HG03520 (cell line): ENCODE results near the gene NGEF.
"Not testable (repeated sequence)": the region's sequence is repeated elsewhere in the genome, so short reads cannot be mapped to it uniquely, and the experiment has no call there.

Experiments used
- ATAC-seq: cut with Tn5 transposase; IDR thresholded peaks from one replicate; pipeline ENCODE4 v1.9.1; 2021; ENCODE audit warnings: mild to moderate bottlenecking, moderate library complexity; ENCODE audit not compliant: unreplicated experiment

NGEF gene

DNA sequence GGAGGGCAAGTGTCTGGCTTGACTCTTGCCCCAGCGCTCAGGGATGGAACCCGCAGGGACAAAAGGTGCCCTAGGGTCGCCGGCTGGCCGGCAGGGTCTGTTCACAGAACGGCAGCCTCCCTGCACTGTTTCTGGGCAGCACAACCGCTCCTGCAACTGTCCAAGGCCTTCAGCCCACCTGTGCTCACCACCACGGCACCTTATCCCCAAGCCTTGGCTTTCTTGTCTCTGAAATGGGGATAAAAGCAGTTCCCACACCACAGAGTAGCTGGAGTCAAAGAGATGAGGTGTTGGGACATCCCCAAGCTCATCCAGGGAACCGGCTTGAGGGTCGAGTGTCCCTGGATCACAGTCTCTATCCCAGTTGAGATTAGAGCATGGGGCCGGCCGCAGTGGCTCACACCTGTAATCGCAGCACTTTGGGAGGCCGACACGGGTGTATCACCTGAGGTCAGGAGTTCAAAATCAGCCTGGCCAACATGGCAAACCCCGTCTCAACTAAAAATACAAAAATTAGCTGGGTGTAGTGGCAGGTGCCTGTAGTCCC is 138.3 kb downstream of the NGEF start:
- no peak for ATAC-seq

DNA sequence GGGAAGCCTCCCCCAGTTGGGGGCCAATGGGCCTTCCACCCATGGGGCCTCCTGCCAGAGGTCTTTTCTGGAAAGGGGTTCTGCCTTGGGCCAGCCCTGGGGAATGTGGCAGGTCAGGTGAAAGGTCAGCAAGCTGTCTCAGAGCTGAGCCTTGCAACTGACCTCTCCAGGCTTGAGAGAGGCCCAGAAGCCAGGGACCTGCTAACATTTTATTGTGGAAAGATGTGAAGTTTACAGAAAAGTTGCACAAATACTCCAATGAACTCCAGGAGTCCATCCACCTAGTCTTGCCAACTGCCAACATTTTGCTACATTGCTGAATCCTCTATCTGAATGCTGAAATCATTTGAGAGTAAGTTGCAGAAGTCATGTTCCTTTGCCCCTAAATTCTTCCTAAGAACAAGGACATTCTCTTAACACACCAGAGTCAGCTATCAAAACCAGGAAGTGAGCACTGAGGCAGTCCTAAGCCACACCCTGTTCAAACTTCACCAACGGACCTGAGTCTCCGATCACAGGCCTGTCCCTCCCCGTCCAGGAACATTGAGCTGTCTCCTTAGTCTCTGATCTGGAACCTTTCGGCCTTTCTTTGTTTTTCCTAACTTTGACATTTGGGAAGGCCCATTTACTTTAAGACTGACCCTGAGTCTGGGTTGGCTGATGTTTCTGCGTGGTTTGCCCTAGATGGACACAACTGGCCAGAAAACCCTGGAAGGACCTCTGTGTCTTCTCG is 139.0 kb downstream of the NGEF start:
- no peak for ATAC-seq

DNA sequence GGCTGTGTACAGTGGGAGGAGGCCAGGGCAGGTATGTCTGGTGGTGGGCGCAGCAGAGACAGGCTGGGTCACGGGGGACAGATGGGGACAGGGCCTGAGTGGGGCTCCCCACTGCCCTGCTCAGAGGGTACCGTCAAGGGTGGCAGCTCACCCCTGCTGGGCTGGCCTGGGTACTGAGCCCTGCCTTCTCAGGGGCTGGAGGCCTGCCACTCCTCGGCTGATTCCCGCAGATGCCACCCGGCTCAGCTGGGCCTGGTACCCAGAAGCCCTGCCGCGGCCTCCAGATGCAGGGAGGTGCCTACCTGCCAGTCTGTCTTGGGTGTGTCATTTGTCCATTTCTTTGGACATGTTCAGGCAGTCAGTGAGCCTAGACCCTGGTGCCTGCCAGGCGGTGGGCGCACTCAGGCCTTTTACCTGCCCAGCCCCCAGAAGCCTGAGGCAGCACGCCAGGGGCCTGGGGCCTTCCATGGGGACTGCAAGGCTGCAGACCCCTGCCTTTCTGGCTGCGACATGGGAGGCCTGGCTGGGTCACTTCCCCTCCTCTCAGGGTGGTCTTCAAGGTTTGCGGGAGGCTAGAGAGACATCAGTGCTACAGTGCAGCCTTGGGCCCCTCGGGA is 139.7 kb downstream of the NGEF start:
- no peak for ATAC-seq

DNA sequence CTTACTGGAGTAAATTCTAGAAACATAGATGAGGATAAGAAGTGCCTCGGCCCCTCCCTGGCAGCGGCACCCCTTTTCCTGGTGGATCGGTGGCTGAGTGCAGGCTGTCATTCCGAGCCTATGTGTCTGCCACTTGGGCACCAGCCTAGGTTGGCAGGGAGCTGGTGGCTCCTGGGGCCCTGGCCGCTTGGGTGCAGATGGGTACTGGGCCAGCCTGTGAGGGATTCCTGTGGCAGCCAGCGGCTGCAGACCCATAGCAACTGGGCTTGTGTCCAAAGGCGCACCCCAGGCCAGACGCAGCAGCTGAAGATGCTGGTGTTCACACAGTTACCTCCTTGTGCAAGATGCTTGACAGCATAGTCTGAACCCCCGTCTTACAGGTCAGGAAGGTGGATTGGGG is 140.2 kb downstream of the NGEF start:
- no peak for ATAC-seq

DNA sequence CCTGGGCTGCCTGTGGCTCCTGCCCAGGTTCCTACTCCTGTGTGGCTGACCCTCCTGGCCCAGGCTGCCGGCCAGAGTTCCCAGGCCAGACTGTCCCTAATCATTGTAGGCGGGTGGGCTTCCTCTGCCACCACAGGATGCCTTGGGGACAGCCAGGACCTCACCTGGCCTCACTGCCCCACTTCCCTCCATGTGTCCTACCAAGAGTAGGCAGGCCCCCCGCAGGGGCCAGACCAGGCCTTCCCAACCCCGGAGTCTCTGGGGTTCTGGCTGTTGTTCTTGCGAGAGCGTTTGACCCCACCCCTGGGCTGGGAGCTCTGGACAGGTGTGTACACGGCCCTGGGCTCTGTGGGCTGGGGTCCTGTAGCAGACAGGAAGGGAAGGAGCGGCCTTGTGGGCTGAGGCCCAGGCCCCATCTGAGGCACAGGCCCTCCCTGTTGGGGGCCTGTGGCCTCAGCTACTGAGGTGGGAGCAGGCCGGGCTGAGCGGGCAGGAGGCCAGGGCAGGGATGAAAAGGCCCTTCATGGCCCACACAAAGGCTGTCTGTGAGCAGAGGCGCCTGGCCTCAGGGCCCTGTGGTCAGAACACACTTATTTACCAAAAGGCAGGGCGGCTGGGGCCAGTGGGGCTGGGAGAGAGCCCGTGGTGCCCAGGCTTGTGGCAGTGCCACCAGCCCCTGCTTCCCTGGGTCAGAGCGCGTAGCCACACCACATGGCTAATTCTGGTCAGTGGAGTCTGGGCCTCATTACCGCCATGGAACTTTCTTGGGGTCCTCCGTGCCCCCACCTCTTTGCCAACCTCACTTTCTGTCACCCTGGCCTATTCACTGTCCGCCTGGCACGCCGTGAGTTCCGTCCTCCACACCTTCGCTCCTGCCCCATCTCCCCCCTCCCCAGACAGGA is 141.0 kb downstream of the NGEF start:
- no peak for ATAC-seq

DNA sequence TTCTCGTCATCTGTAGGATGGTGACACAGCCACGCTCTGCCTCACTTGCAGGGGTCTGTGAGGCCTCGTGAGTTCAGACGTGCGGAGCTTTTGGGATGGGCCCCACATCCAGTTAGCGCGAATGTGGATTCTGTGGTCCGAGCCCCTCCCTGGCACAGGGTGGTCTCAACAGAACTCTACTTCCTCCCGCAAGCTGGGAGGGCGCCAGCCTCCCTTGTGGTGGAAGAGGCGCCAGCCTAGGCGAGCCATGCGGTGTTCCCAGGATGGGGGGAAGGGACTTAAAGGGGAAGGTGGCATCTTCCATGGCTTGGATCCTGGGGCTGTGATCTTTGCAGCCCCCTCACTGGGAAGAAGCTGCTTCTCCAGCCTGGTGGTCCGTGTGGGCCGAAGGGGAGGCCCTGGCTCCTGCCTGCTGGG is 141.6 kb downstream of the NGEF start:
- ATAC-seq = no peak

DNA sequence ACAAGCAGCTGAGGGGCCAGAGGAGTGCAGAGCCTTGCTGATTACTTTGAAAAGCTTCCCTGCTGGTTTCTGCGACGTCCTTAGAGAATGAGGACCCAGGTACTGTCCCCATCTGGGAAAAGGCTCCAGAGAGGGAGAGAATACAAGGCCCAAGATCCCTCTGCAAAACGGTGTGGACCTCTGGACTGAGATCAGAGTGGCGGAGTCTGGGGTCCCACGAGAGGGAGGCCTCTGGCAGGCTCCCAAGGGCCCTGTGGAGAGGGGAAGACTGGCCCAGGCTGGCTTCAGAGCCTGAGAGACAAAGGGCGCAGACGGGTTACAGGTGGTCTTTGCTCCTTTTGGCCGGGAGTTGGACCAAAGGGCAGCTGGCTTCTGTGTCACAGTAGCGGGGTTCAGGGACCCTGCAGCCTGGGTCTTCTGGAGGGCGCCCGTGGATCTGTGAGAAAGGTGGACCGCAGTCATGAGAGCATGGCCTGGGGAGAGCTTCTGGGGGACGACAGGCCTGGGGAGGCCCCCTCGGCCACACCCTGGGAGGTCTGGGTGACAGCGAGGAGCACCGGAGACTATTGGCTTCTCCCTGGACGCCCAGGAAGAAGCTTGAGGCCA is 142.2 kb downstream of the NGEF start:
- ATAC-seq = no peak

DNA sequence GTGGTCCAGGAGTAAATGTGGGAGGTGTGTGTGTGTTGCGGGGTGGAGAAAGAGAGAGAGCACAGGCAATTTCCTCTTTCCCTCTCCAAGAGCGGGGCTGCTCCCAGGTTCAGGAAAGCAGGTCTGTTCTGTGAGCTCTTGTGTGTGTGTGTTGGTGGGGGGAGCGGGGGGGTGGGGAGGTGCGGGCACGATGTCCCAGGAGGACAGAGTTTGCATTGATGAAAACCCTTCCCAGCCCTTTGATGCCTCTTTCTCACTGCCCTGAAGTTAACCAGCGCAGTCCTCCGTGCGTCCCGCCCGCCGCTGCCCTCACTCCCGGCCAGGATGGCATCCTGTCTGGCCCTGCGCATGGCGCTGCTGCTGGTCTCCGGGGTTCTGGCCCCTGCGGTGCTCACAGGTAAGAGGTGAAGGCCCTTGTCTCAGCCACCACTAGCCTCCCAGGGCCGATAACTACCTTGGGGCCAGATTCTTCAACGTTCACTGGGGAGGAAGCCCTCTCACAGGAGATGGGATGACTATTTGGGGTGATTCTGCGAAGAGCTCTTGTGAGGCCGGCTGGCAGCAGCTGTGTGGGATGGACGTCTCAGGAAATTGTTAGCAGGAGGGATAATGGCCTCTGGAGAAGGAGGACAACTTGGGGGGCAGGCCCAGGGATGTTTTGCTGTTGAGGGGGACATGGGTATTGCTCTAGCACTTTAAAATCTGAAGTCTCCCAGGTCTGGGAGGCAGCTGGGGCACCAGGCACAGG is 142.9 kb downstream of the NGEF start, which contains the start of gene SNORC:
Gene SNORC (plus strand): TSS at position 247 of the 748 bp plus-strand sequence. CDS start 78 bp downstream, at position 325.
- ATAC-seq = no peak

DNA sequence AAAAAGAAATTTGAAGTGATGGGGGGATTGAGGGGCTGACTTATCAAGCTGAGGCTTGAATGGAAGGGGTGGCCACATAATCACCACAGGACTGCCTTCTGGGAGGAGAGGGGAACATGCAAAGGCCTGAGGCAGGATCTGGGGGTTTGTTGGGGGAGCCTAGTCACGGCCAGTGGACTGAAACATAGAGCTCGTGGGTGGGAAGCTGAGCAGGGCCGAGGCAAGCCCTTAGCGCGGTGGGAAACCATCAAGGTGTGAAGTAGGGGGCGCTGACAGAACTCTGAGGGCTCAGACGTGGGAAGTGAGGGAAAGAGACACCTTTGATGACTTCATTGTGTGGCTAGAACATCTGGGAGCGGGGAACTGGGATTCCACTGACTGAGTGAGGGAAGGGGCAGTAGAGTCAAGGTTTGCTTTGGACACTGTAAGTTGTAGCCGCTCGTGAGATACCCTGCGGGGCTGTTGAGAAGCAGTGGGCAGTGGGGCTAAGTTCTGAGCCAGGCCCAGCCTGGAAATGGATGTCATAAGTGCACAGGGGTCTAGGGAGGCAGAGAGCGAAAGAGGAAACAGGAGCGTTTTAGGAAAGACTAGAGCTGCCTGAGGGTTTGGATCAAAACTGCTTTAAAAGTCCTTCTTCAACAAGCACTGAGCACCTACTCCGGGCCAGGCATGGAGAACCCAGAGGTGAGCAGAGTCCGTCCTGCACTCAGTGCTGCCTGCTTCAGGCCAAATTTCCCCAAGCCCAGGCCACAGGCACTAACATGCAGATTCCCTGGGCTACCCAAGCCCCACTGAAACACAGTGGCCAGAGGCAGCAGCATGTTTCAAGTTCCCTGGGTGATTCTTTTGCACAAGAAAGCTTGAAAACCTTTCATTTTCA is 143.7 kb downstream of the NGEF start:
- no peak for ATAC-seq

DNA sequence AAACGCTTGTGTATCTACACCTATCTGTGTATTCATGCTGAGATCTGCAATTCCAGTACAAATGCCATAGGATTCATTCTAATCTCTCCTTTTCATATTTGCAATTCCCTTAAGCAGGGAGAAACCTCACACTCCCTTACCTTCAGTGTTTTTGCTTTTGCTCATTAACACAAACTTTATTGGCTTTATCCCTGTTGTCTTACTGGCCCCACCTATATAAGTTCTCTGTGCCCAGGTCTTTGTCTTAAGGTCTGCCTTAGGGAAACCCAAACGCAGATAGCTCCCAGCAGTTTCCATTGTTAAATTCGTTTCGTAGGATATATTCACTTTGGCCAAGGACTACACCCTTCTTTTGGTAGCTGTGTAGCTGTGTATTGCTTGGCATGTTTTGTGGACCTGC is 147.0 kb downstream of the NGEF start:
- no peak for ATAC-seq

DNA sequence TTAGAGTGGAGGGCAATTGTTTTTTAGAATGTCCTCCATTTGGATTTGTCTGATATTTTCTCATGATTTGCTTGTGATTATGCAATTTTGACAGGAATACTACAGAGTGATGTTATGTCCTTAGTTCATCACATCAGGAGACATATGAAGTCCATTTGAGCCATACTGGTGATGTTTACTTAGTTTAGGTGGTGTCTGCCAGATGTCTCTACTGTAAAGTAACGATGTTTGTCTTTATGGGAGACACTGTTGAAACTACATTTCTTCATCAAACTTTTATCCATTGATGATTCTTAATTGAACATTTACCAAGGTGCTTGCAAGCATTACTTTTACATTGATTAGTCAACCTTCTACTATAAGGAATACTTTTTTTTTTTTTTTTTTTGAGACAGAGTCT is 147.9 kb downstream of the NGEF start:
- ATAC-seq = no peak

DNA sequence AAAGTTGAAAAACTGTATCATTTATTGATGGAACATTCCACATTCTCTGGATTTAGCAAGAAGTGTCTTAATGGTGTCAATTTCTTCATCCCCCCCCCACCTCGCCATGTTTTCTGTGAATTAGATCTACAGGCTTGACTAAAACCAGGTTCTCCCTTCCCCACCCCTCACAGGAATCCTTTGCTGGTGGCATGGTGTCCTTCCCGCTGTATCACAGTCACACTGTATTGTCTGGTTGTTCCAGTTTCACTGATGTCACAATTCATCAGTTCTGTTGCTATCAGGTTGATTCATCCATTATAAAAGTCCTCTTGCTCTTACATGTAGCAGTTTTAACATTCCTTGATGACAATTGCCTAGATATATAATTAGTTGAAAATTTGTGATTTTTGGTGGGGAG is 149.1 kb downstream of the NGEF start:
- ATAC-seq = no peak

DNA sequence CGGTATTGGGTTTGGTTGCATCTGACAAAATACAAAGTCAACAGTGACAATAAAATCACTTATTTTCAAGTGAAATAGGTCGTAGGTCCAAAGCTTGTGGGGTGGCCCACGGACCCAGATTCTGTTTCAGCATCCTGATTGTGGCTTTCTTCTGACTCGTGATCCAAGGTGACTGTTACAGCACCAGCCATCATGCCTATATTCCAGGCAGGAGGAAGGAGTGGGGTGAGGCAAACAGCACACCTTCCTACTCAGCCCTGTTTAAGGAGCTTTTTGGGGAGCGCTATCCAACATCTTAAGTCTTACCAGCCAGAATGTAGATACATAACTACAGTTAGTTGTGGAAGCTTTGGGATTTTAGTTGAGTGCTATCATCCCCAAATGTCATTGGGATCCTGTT is 151.7 kb downstream of the NGEF start:
- no peak for ATAC-seq

DNA sequence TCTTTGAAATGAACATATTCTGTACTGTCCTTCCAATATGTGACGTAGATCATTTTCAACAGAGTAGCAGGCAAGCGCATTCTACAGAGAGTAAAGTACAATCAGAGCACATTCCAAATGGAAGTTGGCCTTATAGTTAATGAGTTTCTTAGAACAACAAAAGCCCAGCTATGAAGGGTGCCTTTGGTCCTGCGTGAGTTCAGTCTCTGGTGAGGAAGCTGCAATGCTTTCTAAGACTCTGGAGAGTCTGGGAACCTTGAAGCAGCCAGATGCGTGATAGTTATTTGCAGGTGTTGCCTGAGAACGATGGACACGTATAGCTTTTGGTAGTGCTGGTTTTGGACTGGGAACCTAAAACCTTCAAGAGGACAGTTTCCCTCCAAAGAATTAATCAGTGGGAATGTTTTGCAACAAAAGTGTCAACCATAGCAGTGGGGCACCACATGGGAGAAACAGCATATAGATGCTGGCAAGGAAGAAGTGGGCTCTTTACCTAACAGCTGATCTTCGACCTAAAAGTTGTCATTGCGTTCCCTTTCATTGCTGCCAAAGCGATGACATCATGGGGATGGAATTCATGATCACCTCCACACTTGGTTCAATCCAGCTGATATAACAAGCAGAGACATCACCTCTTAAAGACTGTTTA is 152.3 kb downstream of the NGEF start:
- ATAC-seq = no peak

DNA sequence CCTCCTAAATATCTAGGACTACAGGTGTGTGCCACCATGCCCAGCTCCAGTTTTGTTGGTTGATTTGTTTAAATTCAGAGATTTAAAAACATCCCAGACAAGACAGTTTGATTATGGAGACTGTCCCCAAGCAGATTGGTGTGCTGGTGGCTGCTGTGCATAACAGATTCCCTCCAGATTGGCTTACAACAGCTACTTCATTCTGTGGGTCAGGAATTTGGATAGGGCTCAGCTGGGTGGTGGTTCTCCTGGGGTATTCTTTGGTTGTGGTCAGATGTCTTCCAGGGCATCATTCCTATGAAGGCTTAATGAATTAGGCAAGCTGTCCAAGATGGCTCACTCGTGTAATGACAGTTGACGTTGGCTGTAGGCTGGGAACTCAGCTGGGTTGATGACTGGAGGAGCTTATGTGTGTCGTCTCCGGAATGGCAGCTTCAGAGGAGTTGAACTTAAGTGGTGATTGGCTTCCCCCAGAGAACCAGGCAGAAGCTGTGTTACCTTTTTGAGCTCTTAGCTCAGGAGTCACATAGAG is 153.6 kb downstream of the NGEF start:
- no peak for ATAC-seq

DNA sequence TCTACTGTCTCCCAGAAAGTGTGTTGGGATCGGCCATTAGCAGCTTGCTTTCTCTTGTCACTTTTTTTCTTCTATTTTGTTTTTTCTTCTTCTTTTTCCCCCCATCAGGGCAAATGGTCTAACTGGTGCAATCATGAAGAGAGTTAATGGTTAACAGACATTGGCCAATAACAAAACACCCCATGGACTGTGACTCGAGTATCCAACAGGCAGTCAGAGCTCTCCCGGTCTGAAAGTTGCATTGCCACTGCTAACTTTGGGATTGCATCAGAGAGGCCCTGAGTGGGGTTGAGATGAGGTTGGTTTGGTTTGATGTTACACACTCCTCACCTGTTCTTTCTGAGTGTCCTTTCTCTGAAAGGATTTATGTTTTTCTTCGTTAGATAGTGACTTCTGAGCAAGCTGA is 155.9 kb downstream of the NGEF start:
- ATAC-seq = no peak

DNA sequence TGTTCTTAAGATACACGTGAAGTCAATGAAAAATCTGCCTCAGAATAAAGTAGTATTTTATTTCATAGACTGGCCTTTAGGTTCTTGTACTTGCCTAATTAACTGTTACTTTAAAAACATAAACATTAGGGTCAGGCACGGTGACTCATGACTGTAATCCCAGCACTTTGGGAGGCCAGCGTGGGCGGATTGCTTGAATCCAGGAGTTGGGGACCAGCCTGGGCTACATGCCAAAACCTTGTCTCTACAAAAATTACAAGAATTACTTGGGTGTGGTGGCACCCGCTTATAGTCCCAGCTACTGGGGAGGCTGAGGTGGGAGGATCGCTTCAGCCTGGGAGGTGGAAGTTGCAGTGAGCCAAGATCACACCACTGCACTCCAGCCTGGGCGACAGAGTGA is 159.0 kb downstream of the NGEF start:
- ATAC-seq = no peak

DNA sequence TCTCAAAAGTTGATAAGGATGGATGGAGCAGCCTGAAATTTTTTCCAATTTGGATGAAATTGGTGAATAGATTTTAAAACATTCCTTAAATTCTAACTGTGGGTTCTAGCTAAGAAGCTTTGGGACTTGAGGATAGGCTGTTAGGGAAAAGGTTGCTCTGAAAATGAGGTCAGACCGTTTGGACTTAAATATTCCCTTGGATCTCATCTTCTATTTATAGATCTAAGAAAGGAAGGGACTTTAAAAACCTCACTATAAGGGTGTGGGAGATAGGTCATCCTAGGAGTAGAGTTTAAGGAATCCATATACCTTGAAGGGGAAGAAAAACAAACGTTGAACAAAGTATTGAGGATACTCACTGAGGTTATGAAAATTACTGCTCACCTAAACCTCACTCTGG is 160.4 kb downstream of the NGEF start:
- no peak for ATAC-seq

DNA sequence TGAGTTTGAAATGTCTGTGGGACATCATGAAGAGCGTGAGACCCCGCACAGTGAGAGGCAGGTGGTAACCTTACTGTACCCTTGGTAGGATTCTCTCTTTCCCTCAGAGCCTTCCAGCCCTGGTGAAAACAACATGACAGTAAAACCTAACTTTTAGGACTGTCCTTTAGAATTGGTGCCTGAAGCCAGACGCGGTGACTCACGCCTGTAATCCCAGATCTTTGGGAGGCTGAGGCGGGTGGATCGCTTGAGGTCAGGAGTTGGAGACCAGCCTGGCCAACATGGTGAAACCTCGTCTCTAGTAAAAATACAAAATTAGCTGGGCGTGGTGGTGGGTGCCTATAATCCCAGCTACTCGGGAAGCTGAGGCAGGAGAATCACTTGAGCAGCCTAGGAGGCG is 161.0 kb downstream of the NGEF start:
- not testable (repeated sequence) for ATAC-seq
